Measurements from ENCODE around the gene FTCDNL1. TPM values are rescaled to one million over a fixed set of nuclear protein-coding genes. Genes with fewer than 3 reads are reported as not detected.

Gene FTCDNL1
- total and polyA plus RNA-seq, 2 donors: 0.94 to 2.2 TPM

- Histone ChIP-seq H3K27ac (ENCODE audit: low read depth in 1 of 2, low read length in 1 of 2) (no peak overlapping the region), H3K4me3 (ENCODE audit: low read length in 2 of 2) (no peak overlapping the region), H3K9me3 (ENCODE audit: control insufficient read depth in 2 of 2, insufficient read depth in 1 of 2, low read length in 1 of 2) (no peaks in the 10 kb centered on the region), H3K27me3 (ENCODE audit: control insufficient read depth in 2 of 2, insufficient read depth in 1 of 2, low read length in 1 of 2) (no peaks in the 10 kb centered on the region), H3K4me1 (ENCODE audit: control insufficient read depth in 2 of 2, insufficient read depth in 2 of 2, low read length in 2 of 2) (no peaks in the 10 kb centered on the region), H3K36me3 (ENCODE audit: control insufficient read depth in 2 of 2, insufficient read depth in 2 of 2, low read length in 1 of 2) (no peaks in the 10 kb centered on the region)
- 91% methylated on average over 7 of the region's 7 CpGs for WGBS
- no peak for DNase-seq (ENCODE audit: low read depth in 6 of 9, low spot score in 9 of 9)
Measured at GRCh38 chr2:199806179-199806578, 44.8 kb downstream of the FTCDNL1 start.

- Histone ChIP-seq H3K27ac (ENCODE audit: low read depth in 1 of 2, low read length in 1 of 2) (no peak overlapping the region), H3K27me3 (ENCODE audit: control insufficient read depth in 2 of 2, insufficient read depth in 1 of 2, low read length in 1 of 2) (no peaks in the 10 kb centered on the region), H3K9me3 (ENCODE audit: control insufficient read depth in 2 of 2, insufficient read depth in 1 of 2, low read length in 1 of 2) (no peaks in the 10 kb centered on the region), H3K36me3 (ENCODE audit: control insufficient read depth in 2 of 2, insufficient read depth in 2 of 2, low read length in 1 of 2) (no peaks in the 10 kb centered on the region), H3K4me1 (ENCODE audit: control insufficient read depth in 2 of 2, insufficient read depth in 2 of 2, low read length in 2 of 2) (no peaks in the 10 kb centered on the region), H3K4me3 (ENCODE audit: low read length in 2 of 2) (no peak overlapping the region)
- WGBS: 37% methylated on average over 1 of the region's 1 CpG
- peak in 1 of 9 donors; percentile 2 for DNase-seq (ENCODE audit: low read depth in 6 of 9, low spot score in 9 of 9)
Measured at GRCh38 chr2:199804831-199805230, 46.2 kb downstream of the FTCDNL1 start.

- WGBS: 73% methylated on average over 10 of the region's 10 CpGs
- H3K36me3 ChIP-seq (ENCODE audit: control insufficient read depth in 2 of 2, insufficient read depth in 2 of 2, low read length in 1 of 2): no peaks in the 10 kb centered on the region
- DNase-seq (ENCODE audit: low read depth in 6 of 9, low spot score in 9 of 9): no peak
- H3K4me3 ChIP-seq (ENCODE audit: low read length in 2 of 2): no peak overlapping the region
- no peaks in the 10 kb centered on the region for H3K4me1 ChIP-seq (ENCODE audit: control insufficient read depth in 2 of 2, insufficient read depth in 2 of 2, low read length in 2 of 2)
- H3K27ac ChIP-seq (ENCODE audit: low read depth in 1 of 2, low read length in 1 of 2): no peak overlapping the region
- H3K9me3 ChIP-seq (ENCODE audit: control insufficient read depth in 2 of 2, insufficient read depth in 1 of 2, low read length in 1 of 2): no peaks in the 10 kb centered on the region
- H3K27me3 ChIP-seq (ENCODE audit: control insufficient read depth in 2 of 2, insufficient read depth in 1 of 2, low read length in 1 of 2): no peaks in the 10 kb centered on the region
Measured at GRCh38 chr2:199798831-199799580, 52.0 kb downstream of the FTCDNL1 start.

GRCh38 chr2:199797431-199798403, 53.3 kb downstream of the FTCDNL1 start:
- Histone ChIP-seq H3K27ac (ENCODE audit: low read depth in 1 of 2, low read length in 1 of 2) (no peak overlapping the region), H3K36me3 (ENCODE audit: control insufficient read depth in 2 of 2, insufficient read depth in 2 of 2, low read length in 1 of 2) (no peaks in the 10 kb centered on the region), H3K4me1 (ENCODE audit: control insufficient read depth in 2 of 2, insufficient read depth in 2 of 2, low read length in 2 of 2) (no peaks in the 10 kb centered on the region), H3K27me3 (ENCODE audit: control insufficient read depth in 2 of 2, insufficient read depth in 1 of 2, low read length in 1 of 2) (no peaks in the 10 kb centered on the region), H3K9me3 (ENCODE audit: control insufficient read depth in 2 of 2, insufficient read depth in 1 of 2, low read length in 1 of 2) (no peaks in the 10 kb centered on the region), H3K4me3 (ENCODE audit: low read length in 2 of 2) (no peak overlapping the region)
- 60% methylated on average over 4 of the region's 4 CpGs for WGBS
- DNase-seq (ENCODE audit: low read depth in 6 of 9, low spot score in 9 of 9): no peak

- no peaks in the 10 kb centered on the region for H3K9me3 ChIP-seq (ENCODE audit: control insufficient read depth in 2 of 2, insufficient read depth in 1 of 2, low read length in 1 of 2)
- WGBS: 83% methylated on average over 4 of the region's 4 CpGs
- no peak overlapping the region for H3K27ac ChIP-seq (ENCODE audit: low read depth in 1 of 2, low read length in 1 of 2)
- H3K36me3 ChIP-seq (ENCODE audit: control insufficient read depth in 2 of 2, insufficient read depth in 2 of 2, low read length in 1 of 2): no peaks in the 10 kb centered on the region
- no peak for DNase-seq (ENCODE audit: low read depth in 6 of 9, low spot score in 9 of 9)
- H3K4me1 ChIP-seq (ENCODE audit: control insufficient read depth in 2 of 2, insufficient read depth in 2 of 2, low read length in 2 of 2): no peaks in the 10 kb centered on the region
- no peaks in the 10 kb centered on the region for H3K27me3 ChIP-seq (ENCODE audit: control insufficient read depth in 2 of 2, insufficient read depth in 1 of 2, low read length in 1 of 2)
- H3K4me3 ChIP-seq (ENCODE audit: low read length in 2 of 2): no peak overlapping the region
Measured at GRCh38 chr2:199792381-199792780, 58.6 kb downstream of the FTCDNL1 start.

GRCh38 chr2:199791326-199791725, 59.7 kb downstream of the FTCDNL1 start:
- H3K36me3 ChIP-seq (ENCODE audit: control insufficient read depth in 2 of 2, insufficient read depth in 2 of 2, low read length in 1 of 2): no peaks in the 10 kb centered on the region
- DNase-seq (ENCODE audit: low read depth in 6 of 9, low spot score in 9 of 9): no peak
- no peaks in the 10 kb centered on the region for H3K4me1 ChIP-seq (ENCODE audit: control insufficient read depth in 2 of 2, insufficient read depth in 2 of 2, low read length in 2 of 2)
- WGBS: 94% methylated on average over 3 of the region's 3 CpGs
- H3K9me3 ChIP-seq (ENCODE audit: control insufficient read depth in 2 of 2, insufficient read depth in 1 of 2, low read length in 1 of 2): no peaks in the 10 kb centered on the region
- H3K4me3 ChIP-seq (ENCODE audit: low read length in 2 of 2): no peak overlapping the region
- no peaks in the 10 kb centered on the region for H3K27me3 ChIP-seq (ENCODE audit: control insufficient read depth in 2 of 2, insufficient read depth in 1 of 2, low read length in 1 of 2)
- H3K27ac ChIP-seq (ENCODE audit: low read depth in 1 of 2, low read length in 1 of 2): no peak overlapping the region

- no peak overlapping the region for H3K4me3 ChIP-seq (ENCODE audit: low read length in 2 of 2)
- H3K4me1 ChIP-seq (ENCODE audit: control insufficient read depth in 2 of 2, insufficient read depth in 2 of 2, low read length in 2 of 2): no peaks in the 10 kb centered on the region
- H3K27me3 ChIP-seq (ENCODE audit: control insufficient read depth in 2 of 2, insufficient read depth in 1 of 2, low read length in 1 of 2): no peaks in the 10 kb centered on the region
- no peak for DNase-seq (ENCODE audit: low read depth in 6 of 9, low spot score in 9 of 9)
- H3K36me3 ChIP-seq (ENCODE audit: control insufficient read depth in 2 of 2, insufficient read depth in 2 of 2, low read length in 1 of 2): no peaks in the 10 kb centered on the region
- no peaks in the 10 kb centered on the region for H3K9me3 ChIP-seq (ENCODE audit: control insufficient read depth in 2 of 2, insufficient read depth in 1 of 2, low read length in 1 of 2)
- H3K27ac ChIP-seq (ENCODE audit: low read depth in 1 of 2, low read length in 1 of 2): no peak overlapping the region
- WGBS: 91% methylated on average over 4 of the region's 4 CpGs
Measured at GRCh38 chr2:199784512-199784911, 66.5 kb downstream of the FTCDNL1 start.

GRCh38 chr2:199779589-199779988, 71.4 kb downstream of the FTCDNL1 start:
- Histone ChIP-seq H3K9me3 (ENCODE audit: control insufficient read depth in 2 of 2, insufficient read depth in 1 of 2, low read length in 1 of 2) (no peaks in the 10 kb centered on the region), H3K4me3 (ENCODE audit: low read length in 2 of 2) (no peak overlapping the region), H3K27ac (ENCODE audit: low read depth in 1 of 2, low read length in 1 of 2) (no peak overlapping the region), H3K36me3 (ENCODE audit: control insufficient read depth in 2 of 2, insufficient read depth in 2 of 2, low read length in 1 of 2) (no peaks in the 10 kb centered on the region), H3K4me1 (ENCODE audit: control insufficient read depth in 2 of 2, insufficient read depth in 2 of 2, low read length in 2 of 2) (no peaks in the 10 kb centered on the region), H3K27me3 (ENCODE audit: control insufficient read depth in 2 of 2, insufficient read depth in 1 of 2, low read length in 1 of 2) (no peaks in the 10 kb centered on the region)
- no peak for DNase-seq (ENCODE audit: low read depth in 6 of 9, low spot score in 9 of 9)
- 94% methylated on average over 3 of the region's 3 CpGs for WGBS

- H3K4me3 ChIP-seq (ENCODE audit: low read length in 2 of 2): no peak overlapping the region
- H3K27ac ChIP-seq (ENCODE audit: low read depth in 1 of 2, low read length in 1 of 2): no peak overlapping the region
Measured at GRCh38 chr2:199778655-199779054, 72.3 kb downstream of the FTCDNL1 start.

More at GRCh38 chr2:199778655-199779054, 72.3 kb downstream of the FTCDNL1 start:
- no peak for DNase-seq (ENCODE audit: low read depth in 6 of 9, low spot score in 9 of 9)
- 96% methylated on average over 3 of the region's 3 CpGs for WGBS
- H3K9me3 ChIP-seq (ENCODE audit: control insufficient read depth in 2 of 2, insufficient read depth in 1 of 2, low read length in 1 of 2): no peaks in the 10 kb centered on the region
- H3K36me3 ChIP-seq (ENCODE audit: control insufficient read depth in 2 of 2, insufficient read depth in 2 of 2, low read length in 1 of 2): no peaks in the 10 kb centered on the region
- H3K27me3 ChIP-seq (ENCODE audit: control insufficient read depth in 2 of 2, insufficient read depth in 1 of 2, low read length in 1 of 2): no peaks in the 10 kb centered on the region
- H3K4me1 ChIP-seq (ENCODE audit: control insufficient read depth in 2 of 2, insufficient read depth in 2 of 2, low read length in 2 of 2): no peaks in the 10 kb centered on the region

Measured in thymus (tissue), 11 donors.